Mesenteric fat pad (tissue), 1 donor: ENCODE data around the gene TPRKB. TPM values are rescaled to one million over a fixed set of nuclear protein-coding genes. Genes with fewer than 3 reads are reported as not detected.
"Not testable (repeated sequence)": the region's sequence is repeated elsewhere in the genome, so short reads cannot be mapped to it uniquely, and the experiment has no call there.

ENCODE experiments used
- DNase-seq: peaks from one replicate; pipeline ENCODE4 v3.0.0-alpha.2; 2020; ENCODE audit warnings: low spot score
- total RNA-seq: library from RNA; stranded (reverse); fragmentation: NEBNext Ultra II Directional; extraction: Animal tissue kit (Norgen Biotek cat#: 25700); gene quantifications from one replicate; pipeline ENCODE4 v1.2.1, GENCODE V29; 2021
- donor health status: DM: yes; HTN: yes; CAD: no.

Gene TPRKB
- total RNA-seq, 1 donor from 2014 or later: 22.1 TPM

DNA sequence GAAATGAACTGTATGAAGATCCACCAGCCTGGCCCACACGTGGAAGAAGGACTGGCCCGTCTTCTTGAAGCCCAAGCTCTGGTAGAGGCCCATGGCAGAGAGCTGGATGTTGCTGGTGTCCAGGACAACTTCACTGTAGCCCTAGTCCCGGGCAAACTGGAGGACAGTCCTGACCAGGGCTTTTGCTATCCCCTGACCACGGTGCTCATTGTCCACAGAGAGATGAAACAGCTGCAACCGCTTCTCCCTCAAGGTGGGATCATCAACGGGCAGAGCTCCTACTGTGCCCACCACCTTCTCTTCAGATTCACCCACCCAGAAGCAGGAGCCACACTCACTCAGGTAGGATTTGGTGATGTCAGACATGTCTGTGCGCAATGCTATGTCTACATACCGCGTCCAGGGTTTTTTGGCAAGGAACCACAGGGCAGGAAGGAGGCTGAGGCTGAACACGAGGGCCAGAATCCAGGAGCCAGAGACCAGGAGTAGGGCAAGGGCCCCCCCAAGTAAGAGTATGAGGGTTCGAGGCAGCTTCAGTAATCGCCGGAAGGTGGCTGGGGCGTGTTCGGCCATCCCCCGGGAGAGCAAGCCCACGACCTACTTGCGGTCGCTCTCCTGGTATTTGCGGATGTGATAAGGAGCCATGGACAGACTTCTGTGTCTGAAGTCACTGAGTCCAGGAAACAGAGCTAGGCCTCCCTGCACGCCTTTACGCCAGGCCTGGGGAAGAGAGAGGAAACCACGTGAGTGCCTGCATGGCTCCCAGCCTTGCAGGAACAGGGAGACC, 36.3 kb downstream of the TPRKB start:
- DNase-seq: no peak

DNA sequence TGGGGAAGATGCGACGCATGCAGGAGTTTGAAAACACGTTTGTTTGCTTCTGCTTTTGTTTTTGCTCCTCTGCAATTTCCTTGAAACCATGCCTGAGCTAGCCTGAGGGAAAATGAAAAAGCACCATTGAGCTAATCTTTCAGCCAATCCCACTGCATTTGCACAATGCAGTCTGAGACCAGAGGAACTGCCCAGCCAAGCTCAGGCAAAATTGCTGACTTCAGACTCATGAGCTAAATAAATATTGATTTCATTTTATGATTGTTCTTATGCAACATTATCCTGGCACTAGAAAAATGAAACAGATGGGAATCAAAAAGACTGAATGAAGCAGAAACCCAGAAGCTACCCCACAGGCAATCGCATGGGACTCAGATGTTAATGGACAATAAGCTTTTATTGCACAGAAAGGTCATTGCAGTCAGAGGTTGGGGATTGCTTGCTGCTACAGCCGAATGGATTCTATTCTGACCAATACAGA, 37.0 kb downstream of the TPRKB start:
- DNase-seq: no peak

DNA sequence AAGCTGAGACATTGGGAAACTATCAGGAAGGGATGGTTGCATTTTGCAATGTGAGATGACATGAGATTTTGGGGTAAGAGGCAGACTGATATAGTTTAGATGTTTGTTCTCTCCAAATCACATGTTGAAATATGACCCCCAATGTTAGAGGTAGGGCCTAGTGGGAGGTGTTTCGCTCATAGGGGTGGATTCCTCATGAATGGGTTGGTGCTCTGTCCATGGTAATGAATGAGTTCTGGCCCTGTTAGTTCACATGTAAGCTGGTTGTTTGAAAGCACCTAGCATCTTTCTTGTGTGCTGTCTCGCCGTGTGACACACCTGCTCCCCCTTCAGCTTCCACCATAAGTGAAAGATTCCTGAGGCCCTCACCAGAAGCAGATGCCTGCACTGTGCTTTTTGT, 37.7 kb downstream of the TPRKB start:
- DNase-seq: no peak

DNA sequence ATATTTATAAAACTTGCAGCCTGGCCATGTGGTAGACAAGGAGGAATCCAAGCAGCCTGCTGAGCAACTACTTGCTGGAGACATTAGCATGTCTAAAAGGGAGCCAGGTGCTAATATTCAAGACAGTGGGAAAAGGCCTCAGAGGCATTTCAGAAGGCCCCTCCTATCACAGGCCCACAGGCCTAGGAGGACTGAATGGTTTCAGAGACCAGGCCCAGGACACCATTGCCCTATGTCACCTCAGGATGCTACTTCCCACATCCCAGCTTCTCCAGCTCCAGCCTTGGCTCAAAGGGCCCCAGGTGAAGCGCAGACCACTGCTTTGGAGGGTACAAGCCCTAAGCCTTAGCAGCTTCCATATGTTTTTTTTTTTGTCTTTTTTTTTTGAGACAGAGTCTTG, 39.0 kb downstream of the TPRKB start:
- DNase-seq: no peak

DNA sequence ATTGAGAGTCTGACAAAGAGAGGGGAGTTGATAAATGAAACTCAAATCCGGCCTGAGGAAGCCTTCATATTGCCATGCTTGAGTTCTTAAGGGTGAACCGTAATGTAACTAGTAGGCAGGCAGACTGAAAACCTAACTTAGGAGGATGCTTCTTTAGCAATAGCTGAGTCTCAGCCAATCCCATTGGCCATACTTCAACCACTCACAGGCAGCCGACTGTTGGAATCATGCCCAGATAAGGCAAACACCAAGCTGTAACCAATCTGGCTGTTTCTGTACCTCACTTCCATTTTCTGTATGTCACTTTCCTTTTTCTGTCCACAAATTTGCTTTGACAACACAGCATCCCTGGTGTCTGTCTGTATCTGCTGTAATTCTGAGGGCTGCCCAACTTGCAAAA, 39.5 kb downstream of the TPRKB start:
- DNase-seq: no peak

DNA sequence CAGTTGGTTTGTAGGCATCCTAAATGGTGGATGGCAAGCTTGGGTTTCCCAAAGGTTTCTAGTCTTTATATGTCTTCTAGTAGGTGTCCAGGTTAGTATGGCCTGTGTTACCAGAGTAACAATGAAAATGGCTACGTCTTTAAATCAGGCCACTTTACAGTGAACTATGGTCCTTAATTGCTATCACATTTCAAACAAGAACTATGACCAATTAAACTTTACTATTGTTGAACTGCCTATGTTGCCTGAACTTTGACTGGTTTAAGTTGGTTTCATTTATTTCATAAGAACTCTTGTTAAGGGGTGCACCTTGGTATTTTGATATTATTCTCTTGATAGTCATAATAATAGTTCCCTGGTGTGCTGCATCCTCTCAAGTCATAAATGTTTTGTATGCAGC, 40.2 kb downstream of the TPRKB start:
- not testable (repeated sequence) for DNase-seq

DNA sequence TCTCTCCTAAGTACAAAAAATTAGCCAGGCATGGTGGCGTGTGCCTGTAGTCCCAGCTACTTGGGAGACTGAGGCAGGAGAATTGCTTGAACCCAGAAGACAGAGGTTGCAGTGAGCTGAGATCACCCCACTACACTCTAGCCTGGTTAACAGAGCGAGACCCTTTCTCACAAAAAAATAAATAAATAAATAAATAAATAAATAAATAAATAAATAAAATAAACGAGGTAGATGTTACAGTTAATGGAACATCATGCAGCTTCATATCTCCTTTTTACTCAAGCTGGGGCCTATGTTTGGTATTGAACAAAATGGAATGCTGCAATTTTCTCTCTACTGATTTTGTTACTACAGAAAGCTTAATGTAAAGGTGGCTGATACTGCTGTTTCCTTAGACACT, 40.6 kb downstream of the TPRKB start:
- DNase-seq: not testable (repeated sequence)

DNA sequence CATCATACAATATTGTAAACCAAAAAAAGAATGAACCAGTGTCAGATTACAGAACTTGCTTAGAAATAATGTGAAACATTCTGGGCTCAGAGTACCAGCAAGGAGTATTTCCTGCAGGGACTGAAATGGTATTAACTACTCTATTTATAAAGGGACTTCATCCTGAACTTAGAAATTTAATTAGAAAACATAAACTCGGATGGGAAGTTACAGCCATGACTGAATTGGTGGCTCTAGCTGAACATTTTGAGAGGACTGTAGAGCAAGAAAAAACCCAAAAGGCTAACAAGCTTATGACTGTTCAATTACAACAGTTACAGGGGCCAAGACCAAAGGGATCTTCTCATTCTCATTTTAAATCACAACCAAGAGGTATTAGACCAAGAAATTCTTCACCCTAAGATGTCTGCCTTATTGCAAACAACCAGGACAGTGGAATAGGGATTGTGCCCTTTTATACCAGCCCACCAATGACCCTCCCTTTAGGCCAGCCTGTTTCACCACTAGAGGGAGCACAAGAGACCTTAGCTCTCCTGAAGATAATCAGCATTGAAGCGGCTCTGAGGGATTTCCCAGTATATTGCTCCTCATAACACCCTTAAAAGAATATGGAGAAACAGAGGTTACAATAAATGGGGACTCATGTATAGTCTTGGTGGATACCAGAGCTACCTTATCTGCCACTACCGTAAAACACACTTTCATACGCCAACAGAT, 46.6 kb downstream of the TPRKB start:
- DNase-seq: not testable (repeated sequence)

DNA sequence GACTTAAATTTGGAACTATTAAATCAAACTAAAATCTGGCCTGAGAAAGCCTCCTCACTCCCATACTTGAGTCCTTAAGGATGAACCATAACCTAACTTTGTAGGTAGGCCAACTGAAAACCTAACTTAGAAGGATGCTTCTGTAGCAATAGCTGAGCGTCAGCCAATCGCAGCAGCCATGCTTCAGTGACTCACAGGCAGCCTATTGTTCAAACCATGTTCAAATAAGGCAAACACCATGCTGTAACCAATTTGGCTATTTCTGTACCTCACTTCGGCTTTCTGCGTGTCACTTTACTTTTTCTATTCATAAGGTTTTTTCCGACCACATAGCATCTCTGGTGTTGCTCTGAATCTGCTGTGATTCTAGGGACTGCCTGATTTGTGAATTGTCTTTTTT, 48.7 kb downstream of the TPRKB start:
- not testable (repeated sequence) for DNase-seq

DNA sequence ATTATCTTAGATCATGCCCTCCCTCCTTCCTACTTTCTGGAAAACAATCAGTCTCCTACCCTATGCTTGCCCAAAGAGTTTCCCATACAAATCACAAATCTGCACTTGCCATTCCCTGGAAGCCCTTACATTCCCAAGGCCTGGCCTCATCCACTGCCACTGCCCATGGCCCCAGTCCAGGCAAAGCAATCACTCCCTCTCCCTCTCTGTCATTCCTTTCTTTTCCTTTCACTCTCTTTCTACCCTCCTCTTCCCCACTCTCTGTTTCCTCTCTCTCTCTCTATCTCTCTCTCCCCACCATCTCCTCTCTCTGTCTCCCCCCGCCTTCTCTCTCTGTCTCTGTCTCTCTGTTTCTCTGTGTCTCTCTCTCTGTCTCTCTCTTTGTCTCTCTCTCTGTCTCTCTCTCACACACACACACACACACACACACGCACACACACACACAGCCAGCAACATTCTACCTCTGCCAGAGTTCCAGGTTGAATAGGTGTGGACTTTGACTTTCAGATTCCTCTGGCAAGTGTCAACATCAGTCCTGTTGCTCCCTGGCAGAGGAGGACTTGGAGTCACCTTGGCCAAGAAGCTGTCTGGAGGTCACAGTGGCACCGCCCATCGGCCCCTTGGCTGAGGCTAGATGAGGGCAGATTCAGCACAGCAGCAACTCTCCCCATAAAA, 51.2 kb downstream of the TPRKB start:
- DNase-seq: no peak

DNA sequence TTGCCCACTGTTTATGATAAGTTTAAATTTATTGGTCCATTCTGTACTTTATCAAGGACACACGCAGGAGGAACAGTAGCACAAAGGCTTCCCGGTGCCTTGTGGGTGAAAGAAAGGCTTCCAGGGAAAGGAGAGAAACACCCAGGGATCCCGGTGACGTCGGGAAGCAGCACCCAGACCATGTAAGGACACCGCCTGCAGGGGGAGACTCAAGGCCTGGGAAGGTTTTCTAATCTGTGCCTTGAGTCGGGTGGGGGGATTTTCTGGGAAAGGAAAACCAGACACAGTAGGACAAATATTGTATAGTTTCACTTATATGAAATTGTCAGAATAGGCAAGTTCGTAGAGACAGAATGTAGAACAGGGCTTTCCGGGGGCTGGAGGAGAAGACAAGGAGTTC, 52.2 kb downstream of the TPRKB start:
- not testable (repeated sequence) for DNase-seq

DNA sequence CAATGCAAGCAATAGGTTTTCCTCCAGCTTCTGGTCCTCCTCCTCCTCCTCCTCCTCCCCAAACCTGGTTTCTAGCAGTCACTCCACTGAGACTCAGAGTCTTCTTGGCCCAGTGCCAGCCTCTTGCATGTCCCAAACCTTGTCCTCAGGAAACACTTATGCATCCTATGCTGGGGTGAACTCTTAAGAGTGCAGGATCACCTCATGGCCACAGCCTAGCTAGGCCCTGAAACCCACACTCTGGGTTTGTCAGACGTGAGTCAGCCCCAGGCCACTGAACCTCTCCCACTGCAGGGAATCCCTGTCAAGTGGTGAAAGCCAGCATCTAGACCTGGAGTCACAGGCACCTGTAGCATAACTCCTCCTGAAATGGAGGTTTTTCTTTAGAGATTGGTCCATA, 52.8 kb downstream of the TPRKB start:
- not testable (repeated sequence) for DNase-seq

DNA sequence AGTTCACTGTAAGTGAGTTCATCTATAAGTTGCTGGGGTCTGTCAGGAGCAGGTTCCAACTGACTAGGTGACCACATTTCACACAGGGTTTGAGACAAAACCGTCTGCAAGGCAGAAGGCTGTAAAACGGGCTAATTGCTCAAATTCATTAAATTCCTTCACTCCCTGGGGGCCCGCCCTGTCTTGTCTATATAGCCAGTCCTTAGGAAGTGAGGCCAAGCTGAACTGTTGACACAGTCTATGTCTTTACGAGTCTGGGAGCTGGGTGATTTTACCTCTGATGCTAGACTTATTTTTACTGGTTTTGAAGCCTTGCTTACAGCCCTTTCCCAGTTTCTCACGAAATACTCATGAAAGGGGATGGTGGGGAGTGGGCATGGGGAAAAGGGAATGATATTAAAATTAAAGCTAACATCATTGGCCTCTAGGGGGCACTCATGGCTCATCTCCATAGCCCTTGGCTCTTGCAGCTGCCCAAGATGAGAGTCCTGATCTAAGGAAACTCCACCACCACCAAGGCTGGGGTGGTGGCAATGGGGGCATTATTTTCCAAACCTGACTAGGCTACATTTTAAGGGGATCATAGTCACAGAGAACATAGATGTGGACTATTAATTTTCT, 57.1 kb downstream of the TPRKB start:
- DNase-seq: not testable (repeated sequence)

Other genes with a start within 250 kb of the TPRKB start
- gene NAT8, start 94.9 kb downstream of the TPRKB start, total RNA-seq: not detected
- 14.8 TPM for gene DUSP11, start 42.8 kb upstream of the TPRKB start, total RNA-seq
- not detected for gene C2orf78, start 46.8 kb upstream of the TPRKB start, total RNA-seq
- gene STAMBP, start 91.6 kb upstream of the TPRKB start, total RNA-seq: 25.6 TPM
- gene ACTG2, start 155.7 kb upstream of the TPRKB start, total RNA-seq: 13.2 TPM
- 44.2 TPM for gene DGUOK, start 189.5 kb upstream of the TPRKB start, total RNA-seq
- 12.0 TPM for gene TET3, start 247.6 kb upstream of the TPRKB start, total RNA-seq